Peyer's patch (tissue), 4 donors: ENCODE data around the gene LCP1.

ENCODE experiments used
- CTCF ChIP-seq, 6 experiments: fragments of 450-650 bp in 4 of 6; fragments of 200-600 bp in 2 of 6; sonication (generic) in 1 of 6; IDR thresholded peaks; one replicate each; pipeline ENCODE4 v1.5.1; 2017 to 2019; ENCODE audit warnings: antibody characterized with exemption in 6 of 6, mild to moderate bottlenecking in 3 of 6, moderate library complexity in 1 of 6
- POLR2A ChIP-seq, 2 donors: fragments of 450-650 bp; IDR thresholded peaks; one replicate each; pipeline ENCODE4 v1.5.1; 2017; ENCODE audit warnings: antibody characterized with exemption in 2 of 2, mild to moderate bottlenecking in 2 of 2, moderate library complexity in 2 of 2

DNA sequence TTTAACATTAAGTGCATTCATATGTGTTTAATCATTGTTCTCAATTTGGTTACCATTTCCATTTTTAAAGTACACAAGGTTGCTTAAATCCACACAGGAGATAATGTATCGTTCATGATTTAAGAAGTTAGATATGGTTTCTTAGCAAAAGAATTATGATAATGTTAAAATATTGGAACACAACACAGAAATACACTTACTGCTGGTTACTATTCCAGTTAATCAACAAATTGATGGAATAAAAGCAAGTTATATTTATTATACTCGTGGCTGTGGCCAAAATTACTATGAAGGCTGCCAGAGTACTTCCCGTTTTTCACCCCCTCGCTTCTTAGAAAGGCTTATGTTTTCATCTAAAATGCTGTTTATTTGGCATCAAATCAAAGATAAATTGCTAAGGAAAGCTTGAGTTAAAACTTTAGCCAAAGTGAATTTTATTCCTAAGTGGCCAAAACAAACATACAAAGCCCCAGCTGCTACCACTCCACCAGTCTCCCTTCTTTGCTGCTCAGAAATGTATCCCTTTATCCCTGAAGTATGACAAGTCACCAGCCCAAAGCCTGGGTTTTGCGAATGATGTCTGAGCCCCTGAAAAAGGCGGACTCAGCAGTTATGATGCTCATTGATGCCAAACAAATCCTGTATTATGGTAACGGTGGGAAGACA, 27.7 kb downstream of the LCP1 start:
- no peak for TF ChIP-seq CTCF (IDR thresholded peaks at IDR 0.05)
- no peak for TF ChIP-seq POLR2A (IDR thresholded peaks at IDR 0.05)
